Fibroblast of lung (primary cell): ENCODE data around the gene CUL2. TPM values are rescaled to one million over a fixed set of nuclear protein-coding genes. Genes with fewer than 3 reads are reported as not detected.
"Not testable (repeated sequence)": the region's sequence is repeated elsewhere in the genome, so short reads cannot be mapped to it uniquely, and the experiment has no call there.

ENCODE experiments used
- DNase-seq, 2 donors: peaks; one replicate each; pipeline versions ENCODE4 v3.0.0 to v3.0.0-alpha.2; 2010; ENCODE audit warnings: low read depth in 2 of 2
- H2AFZ ChIP-seq: 2 replicates; pipeline ENCODE4 v1.5.1; 2012; ENCODE audit warnings: low read length, control low read depth, inconsistent platforms
- H3K27ac ChIP-seq: 2 replicates; pipeline ENCODE4 v1.5.1; 2011; ENCODE audit warnings: low read length, control low read depth; ENCODE audit not compliant: insufficient read depth
- H3K27me3 ChIP-seq: 2 replicates; pipeline ENCODE4 v1.5.1; 2011; ENCODE audit warnings: mild to moderate bottlenecking, low read length; ENCODE audit not compliant: control insufficient read depth, insufficient read depth
- H3K36me3 ChIP-seq: 2 replicates; pipeline ENCODE4 v1.5.1; 2011; ENCODE audit warnings: low read length; ENCODE audit not compliant: control insufficient read depth, insufficient read depth
- H3K4me1 ChIP-seq: 2 replicates; pipeline ENCODE4 v1.5.1; 2011; ENCODE audit warnings: low read length; ENCODE audit not compliant: control insufficient read depth, insufficient read depth; ENCODE audit errors: extremely low read depth
- H3K4me2 ChIP-seq: 2 replicates; pipeline ENCODE4 v1.5.1; 2011; ENCODE audit warnings: low read length, control low read depth; ENCODE audit not compliant: insufficient read depth; ENCODE audit errors: extremely low read depth
- H3K4me3 ChIP-seq, 4 experiments: fragments of 200-600 bp in 1 of 4; sonication (generic) in 1 of 4; replicated peaks in 1 of 4; 2 replicates each; pipeline ENCODE4 v1.5.1; 2011 to 2016; ENCODE audit warnings: low read length in 4 of 4, low read depth in 3 of 4, mild to moderate bottlenecking in 3 of 4, control low read depth in 2 of 4, inconsistent platforms in 1 of 4, mixed read lengths in 1 of 4; ENCODE audit not compliant: insufficient read depth in 1 of 4; ENCODE audit errors: control extremely low read depth in 1 of 4
- H3K79me2 ChIP-seq: 2 replicates; pipeline ENCODE4 v1.5.1; 2012; ENCODE audit warnings: mild to moderate bottlenecking, low read length, inconsistent platforms; ENCODE audit not compliant: control insufficient read depth, insufficient read depth
- H3K9ac ChIP-seq: 2 replicates; pipeline ENCODE4 v1.5.1; 2011; ENCODE audit warnings: mild to moderate bottlenecking, low read length, control low read depth; ENCODE audit not compliant: insufficient read depth
- H3K9me3 ChIP-seq: 2 replicates; pipeline ENCODE4 v1.5.1; 2012; ENCODE audit warnings: low read depth, low read length; ENCODE audit not compliant: control insufficient read depth, insufficient read depth
- H4K20me1 ChIP-seq: 2 replicates; pipeline ENCODE4 v1.5.1; 2011; ENCODE audit warnings: low read length; ENCODE audit not compliant: control insufficient read depth, insufficient read depth; ENCODE audit errors: extremely low read depth
- EZH2 ChIP-seq: IDR thresholded peaks from 2 replicates; pipeline ENCODE4 v1.5.1; 2012; ENCODE audit warnings: low read length, control low read depth, mild to moderate bottlenecking; ENCODE audit errors: missing control alignments
- polyA plus RNA-seq, 2 donors: library from polyadenylated mRNA; depleted of rRNA in 1 of 2; stranded (reverse) in 1 of 2; unstranded in 1 of 2; fragments of >200 nt; gene quantifications; 2 replicates each; pipeline ENCODE4 v1.2.1, GENCODE V29; 2011 to 2012; ENCODE audit warnings: missing spikeins in 1 of 2
- total RNA-seq: library from RNA; depleted of rRNA; stranded (reverse); fragments of >200 nt; gene quantifications from 2 replicates; pipeline ENCODE4 v1.2.1, GENCODE V29; 2014
- TF ChIP-seq, protein P1 (sequence below), 2 donors: IDR thresholded peaks in 1 of 2; conservative IDR thresholded peaks in 1 of 2; 1 replicate in 1 of 2; 2 replicates in 1 of 2; pipeline ENCODE4 v1.5.1; 2011 to 2012; ENCODE audit warnings: low read length in 2 of 2, control low read depth in 1 of 2, inconsistent platforms in 1 of 2, low read depth in 1 of 2, mild to moderate bottlenecking in 1 of 2

CUL2 gene
- total and polyA plus RNA-seq, 2 donors (not counting 1 experiment from before 2014, with no cell fraction given) = 22.8 to 36.0 TPM

DNA sequence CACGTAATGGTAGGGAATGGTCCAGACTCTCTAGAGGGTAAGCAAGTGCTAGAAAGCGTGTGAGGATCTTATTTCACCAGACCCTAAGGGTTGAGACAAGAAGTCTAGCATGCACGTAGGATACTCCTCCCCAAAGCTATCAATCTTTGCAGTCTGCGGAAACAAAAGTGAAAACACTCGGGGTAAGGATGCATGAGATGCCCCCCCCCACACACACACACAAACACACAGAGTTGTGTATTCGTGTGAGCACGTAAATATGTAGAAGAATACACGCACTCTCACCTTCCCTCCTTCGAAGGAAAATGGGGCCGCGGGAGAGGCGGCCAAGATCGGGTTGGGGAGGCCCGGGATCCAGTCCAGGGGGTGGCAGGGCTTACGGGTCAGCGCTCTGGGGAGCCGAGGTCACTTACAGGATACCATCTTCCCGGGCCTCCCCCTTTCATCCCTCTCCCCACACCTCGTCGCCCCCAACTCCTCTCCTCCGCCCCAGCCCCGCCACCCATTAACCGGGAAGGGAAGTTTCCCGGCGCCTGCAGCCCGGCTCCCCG lies 455 bp downstream of the CUL2 start:
- Histone ChIP-seq H3K9ac (peak overlapping the region; percentile 87), H3K36me3 (no peaks in the 10 kb centered on the region), H3K4me2 (peak overlapping the region; percentile 81), H3K79me2 (peaks cover 49% of the 10 kb centered on the region), H3K4me3 (peak overlapping the region; percentile 82 to 89 (median 84)), H3K4me1 (no peaks in the 10 kb centered on the region), H3K27me3 (no peaks in the 10 kb centered on the region), H2AFZ (peak overlapping the region; percentile 19), H3K9me3 (no peaks in the 10 kb centered on the region), H4K20me1 (no peaks in the 10 kb centered on the region), H3K27ac (peak overlapping the region; percentile 86)
- peak; percentile 38 to 60 for DNase-seq
- no peak for TF ChIP-seq EZH2
- TF ChIP-seq, protein P1, sequence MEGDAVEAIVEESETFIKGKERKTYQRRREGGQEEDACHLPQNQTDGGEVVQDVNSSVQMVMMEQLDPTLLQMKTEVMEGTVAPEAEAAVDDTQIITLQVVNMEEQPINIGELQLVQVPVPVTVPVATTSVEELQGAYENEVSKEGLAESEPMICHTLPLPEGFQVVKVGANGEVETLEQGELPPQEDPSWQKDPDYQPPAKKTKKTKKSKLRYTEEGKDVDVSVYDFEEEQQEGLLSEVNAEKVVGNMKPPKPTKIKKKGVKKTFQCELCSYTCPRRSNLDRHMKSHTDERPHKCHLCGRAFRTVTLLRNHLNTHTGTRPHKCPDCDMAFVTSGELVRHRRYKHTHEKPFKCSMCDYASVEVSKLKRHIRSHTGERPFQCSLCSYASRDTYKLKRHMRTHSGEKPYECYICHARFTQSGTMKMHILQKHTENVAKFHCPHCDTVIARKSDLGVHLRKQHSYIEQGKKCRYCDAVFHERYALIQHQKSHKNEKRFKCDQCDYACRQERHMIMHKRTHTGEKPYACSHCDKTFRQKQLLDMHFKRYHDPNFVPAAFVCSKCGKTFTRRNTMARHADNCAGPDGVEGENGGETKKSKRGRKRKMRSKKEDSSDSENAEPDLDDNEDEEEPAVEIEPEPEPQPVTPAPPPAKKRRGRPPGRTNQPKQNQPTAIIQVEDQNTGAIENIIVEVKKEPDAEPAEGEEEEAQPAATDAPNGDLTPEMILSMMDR (conservative IDR thresholded peaks at IDR 0.05 in 1 of 2, IDR thresholded peaks at IDR 0.05 in 1 of 2; ENCODE audit: low read depth in 1 of 2, low read length in 2 of 2) = no peak

DNA sequence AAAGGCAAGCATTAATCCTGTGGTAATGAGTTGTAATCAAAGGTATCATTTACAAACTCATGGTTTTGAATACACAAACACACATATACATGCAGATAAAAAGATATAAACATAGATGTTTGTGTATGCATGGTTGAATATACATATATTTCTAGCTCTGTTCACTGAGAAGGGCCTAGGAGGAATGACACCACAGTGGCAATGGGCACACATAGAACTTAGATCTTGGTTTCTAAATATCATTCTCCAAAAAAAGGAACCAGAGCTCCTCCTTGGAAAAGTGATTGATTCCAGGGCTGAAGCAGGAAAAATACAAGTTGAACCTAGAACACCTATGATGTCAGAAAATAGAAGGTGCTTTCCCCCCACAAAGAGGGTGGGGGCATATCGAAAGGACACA lies 6.9 kb downstream of the CUL2 start:
- Histone ChIP-seq H4K20me1 (no peaks in the 10 kb centered on the region), H3K4me3 (no peak overlapping the region), H3K4me2 (no peak overlapping the region), H3K9me3 (no peaks in the 10 kb centered on the region), H3K27ac (no peak overlapping the region), H3K9ac (no peak overlapping the region), H3K4me1 (peaks cover 2% of the 10 kb centered on the region), H3K36me3 (no peaks in the 10 kb centered on the region), H3K79me2 (peaks cover 82% of the 10 kb centered on the region), H2AFZ (no peak overlapping the region), H3K27me3 (no peaks in the 10 kb centered on the region)
- DNase-seq = no peak
- TF ChIP-seq EZH2 = no peak
- TF ChIP-seq, protein P1 (conservative IDR thresholded peaks at IDR 0.05 in 1 of 2, IDR thresholded peaks at IDR 0.05 in 1 of 2; ENCODE audit: low read depth in 1 of 2, low read length in 2 of 2) = no peak

DNA sequence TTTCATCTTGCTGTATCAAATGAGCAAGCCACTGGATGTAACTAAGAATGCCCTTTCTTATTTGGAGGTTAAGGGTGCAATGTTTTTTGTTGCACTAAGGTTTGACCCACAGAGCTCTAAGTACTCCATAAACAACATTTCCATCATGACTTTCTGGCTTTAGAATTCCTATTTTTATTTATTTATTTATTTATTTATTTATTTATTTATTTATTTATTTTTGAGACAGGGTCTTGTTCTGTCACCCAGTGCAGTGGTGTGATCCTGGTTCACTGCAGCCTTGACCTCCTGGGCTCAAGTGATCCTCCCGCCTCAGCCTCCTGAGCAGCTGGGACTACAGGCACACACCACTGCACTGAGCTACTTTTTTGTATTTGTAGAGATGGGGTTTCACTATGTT lies 9.9 kb downstream of the CUL2 start:
- not testable (repeated sequence) for H3K9me3 ChIP-seq, H3K4me1 ChIP-seq, H3K9ac ChIP-seq, DNase-seq, H3K4me3 ChIP-seq, H3K4me2 ChIP-seq, H3K27ac ChIP-seq, H3K27me3 ChIP-seq, H2AFZ ChIP-seq, H3K36me3 ChIP-seq, H4K20me1 ChIP-seq
- H3K79me2 ChIP-seq = peaks cover 62% of the 10 kb centered on the region
